OCI-LY7 (cell line): ENCODE data around the gene GTF2H2C_2.
"Not testable (repeated sequence)": the region's sequence is repeated elsewhere in the genome, so short reads cannot be mapped to it uniquely, and the experiment has no call there.

ENCODE experiments used
- CTCF ChIP-seq: fragments of 200-600 bp; sonication (generic); conservative IDR thresholded peaks from 2 replicates; pipeline ENCODE4 v1.5.1; 2014; ENCODE audit warnings: mild to moderate bottlenecking, antibody characterized with exemption, low read length, moderate library complexity, mixed read lengths
- EZH2phosphoT487 ChIP-seq: fragments of 200-600 bp; sonication (generic); IDR thresholded peaks from 2 replicates; pipeline ENCODE4 v1.6.1; 2018; ENCODE audit warnings: low read depth, borderline replicate concordance, mild to moderate bottlenecking, mixed run types, antibody characterized with exemption, low read length, moderate library complexity, mixed read lengths

GRCh38 chr5:70464019-70464637, 49.0 kb downstream of the GTF2H2C_2 start:
- not testable (repeated sequence) for TF ChIP-seq CTCF, EZH2phosphoT487
